HG03469 (cell line): ENCODE data around the gene FGR.

Source experiments
- ATAC-seq: cut with Tn5 transposase; IDR thresholded peaks from one replicate; pipeline ENCODE4 v1.9.1; 2021; ENCODE audit warnings: mild to moderate bottlenecking, moderate library complexity, moderate number of reproducible peaks; ENCODE audit not compliant: unreplicated experiment

Gene FGR

GRCh38 chr1:27589841-27590426, 45.1 kb downstream of the FGR start:
- no peak for ATAC-seq

- no peak for ATAC-seq
Measured at GRCh38 chr1:27589441-27589840, 45.5 kb downstream of the FGR start.

- ATAC-seq: no peak
Measured at GRCh38 chr1:27588256-27589232, 46.4 kb downstream of the FGR start.

- ATAC-seq: no peak
Measured at GRCh38 chr1:27585684-27586083, 49.3 kb downstream of the FGR start.

GRCh38 chr1:27584453-27584852, 50.5 kb downstream of the FGR start:
- ATAC-seq: no peak

DNA sequence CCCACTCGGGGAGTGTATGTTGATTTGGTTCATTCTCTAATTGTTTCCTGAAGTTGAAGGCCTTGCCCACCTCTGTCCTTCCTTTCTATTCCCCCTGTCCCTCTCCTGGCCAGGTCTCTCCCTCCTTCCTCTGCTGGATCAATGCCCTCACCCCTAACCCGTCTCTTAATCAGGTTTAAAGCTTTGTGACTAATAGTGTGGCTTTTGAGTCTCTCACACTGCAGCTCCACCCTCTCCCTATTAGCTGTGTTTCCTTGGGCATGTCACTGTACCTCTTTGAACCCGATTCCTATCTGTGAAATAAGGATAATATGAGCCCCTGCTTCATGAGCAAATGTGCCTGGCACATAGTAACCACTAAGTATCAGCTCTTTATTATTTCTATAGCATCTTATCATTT, 51.5 kb downstream of the FGR start:
- no peak for ATAC-seq

GRCh38 chr1:27581823-27582243, 53.2 kb downstream of the FGR start:
- no peak for ATAC-seq

- no peak for ATAC-seq
Measured at GRCh38 chr1:27577504-27578188, 57.3 kb downstream of the FGR start.

DNA sequence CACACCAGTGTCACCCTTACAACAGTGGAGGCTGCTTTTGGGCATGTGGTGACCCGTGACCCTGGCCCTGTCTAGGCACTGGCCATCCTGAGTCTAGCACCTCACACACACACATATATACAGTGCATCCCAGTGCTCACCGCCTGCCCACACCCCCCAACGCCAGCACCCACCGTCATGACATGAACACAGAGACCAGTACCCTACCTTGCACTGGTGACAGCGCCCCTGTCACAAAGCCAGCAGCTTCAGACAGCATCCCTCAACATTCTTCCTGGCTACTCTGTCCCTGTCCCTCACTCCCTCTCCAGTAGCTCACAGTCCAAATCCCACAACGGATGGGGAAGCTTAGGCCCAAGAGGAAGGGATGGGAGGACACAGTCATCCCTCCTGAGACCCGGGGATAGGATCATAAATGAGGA, 58.2 kb downstream of the FGR start:
- no peak for ATAC-seq

DNA sequence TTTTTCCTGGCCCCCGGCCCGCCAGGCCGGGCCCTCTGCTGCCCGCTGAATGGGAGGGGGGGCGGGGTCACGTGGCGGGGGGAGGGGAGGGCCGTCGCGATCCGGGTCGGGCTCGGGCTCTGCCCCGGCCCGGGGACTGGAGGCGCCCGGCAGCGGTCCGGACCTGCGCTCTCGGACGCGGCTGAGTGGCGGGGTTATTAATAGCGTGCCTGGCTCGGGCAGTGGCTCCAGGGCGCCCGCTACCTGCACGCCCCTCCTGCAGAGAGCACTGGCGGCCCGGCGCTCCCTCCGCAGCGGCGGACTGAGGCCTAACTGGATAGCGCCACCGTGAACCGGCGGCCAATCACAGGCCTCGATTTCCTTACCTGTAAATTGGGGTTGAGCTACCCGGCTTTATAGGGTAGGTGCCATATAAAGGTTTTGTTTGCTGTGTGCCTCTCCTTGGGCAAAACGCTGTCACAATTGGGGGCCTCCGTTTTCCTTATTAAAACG, 59.1 kb downstream of the FGR start:
- ATAC-seq: no peak

DNA sequence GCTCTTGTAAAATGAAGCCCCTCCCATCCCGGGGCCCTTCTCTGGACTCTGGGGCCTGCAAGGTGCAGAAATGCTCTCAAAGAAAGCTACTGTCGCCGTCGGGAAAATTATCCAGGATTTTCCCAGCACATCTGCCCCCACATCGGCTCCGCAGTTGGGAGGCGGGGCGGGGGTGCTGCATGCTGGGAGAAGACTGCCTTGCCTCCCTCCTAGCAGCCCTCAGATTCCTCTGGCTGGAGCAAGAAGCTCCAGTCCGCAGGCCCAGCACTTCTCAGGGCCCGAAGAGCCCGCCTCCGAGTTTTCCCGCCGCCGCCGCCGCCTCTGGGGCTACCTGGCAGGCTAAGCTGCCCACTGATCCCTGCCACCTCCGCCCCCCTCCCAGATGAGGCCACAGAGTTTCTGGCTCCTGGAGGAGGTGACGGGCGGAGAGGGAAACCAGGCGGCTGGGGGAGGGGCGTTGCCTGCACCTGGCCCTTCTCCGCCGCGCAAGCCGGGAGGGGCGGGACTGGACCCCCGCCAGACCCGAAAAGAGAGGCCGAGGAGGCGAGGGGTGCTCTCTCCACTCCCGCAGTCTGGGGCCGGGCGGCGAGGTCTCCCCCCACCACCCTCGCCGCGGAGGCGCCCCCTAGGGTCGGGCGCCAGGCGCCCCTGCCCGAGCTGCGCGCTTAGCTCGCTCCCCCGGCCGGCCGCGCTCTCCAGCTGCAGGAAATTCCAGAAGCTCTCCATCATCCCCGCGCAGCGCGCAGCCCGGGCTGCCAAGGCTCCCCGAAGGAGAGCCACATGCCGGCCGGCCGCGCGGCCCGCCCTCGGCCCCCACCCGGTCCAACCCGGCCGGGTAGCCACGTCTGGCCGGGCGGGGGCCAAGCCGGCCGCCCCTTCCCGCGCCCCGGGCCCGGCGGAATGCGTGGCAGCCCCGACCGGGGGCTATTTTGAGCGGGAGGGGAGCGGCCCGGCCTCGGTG, 59.8 kb downstream of the FGR start:
- no peak for ATAC-seq

GRCh38 chr1:27574001-27574781, 60.8 kb downstream of the FGR start:
- ATAC-seq: no peak

- ATAC-seq: no peak
Measured at GRCh38 chr1:27572679-27573426, 62.1 kb downstream of the FGR start.

- ATAC-seq: no peak
Measured at GRCh38 chr1:27572019-27572678, 62.8 kb downstream of the FGR start.

- no peak for ATAC-seq
Measured at GRCh38 chr1:27571439-27572018, 63.5 kb downstream of the FGR start.

- no peak for ATAC-seq
Measured at GRCh38 chr1:27570784-27571183, 64.2 kb downstream of the FGR start.

GRCh38 chr1:27570356-27570755, 64.6 kb downstream of the FGR start:
- ATAC-seq: no peak
